Left ventricle myocardium inferior (tissue), 1 donor: Measurements from ENCODE around the gene EMCN. TPM values are rescaled to one million over a fixed set of nuclear protein-coding genes. Genes with fewer than 3 reads are reported as not detected.

Experiments
- DNase-seq: peaks from one replicate; pipeline ENCODE4 v3.0.0-alpha.2; 2020
- H3K27ac ChIP-seq: fragments of 200-600 bp; replicated peaks from 2 replicates; pipeline ENCODE4 v1.8.0; 2021
- H3K27me3 ChIP-seq: fragments of 200-600 bp; 2 replicates; pipeline ENCODE4 v1.8.0; 2021; ENCODE audit warnings: low read depth
- H3K36me3 ChIP-seq: fragments of 200-600 bp; 2 replicates; pipeline ENCODE4 v1.8.0; 2021
- H3K4me1 ChIP-seq: fragments of 200-600 bp; 2 replicates; pipeline ENCODE4 v1.8.0; 2021
- H3K4me3 ChIP-seq: fragments of 200-600 bp; 2 replicates; pipeline ENCODE4 v1.8.0; 2021; ENCODE audit warnings: mild to moderate bottlenecking, moderate library complexity
- H3K9me3 ChIP-seq: fragments of 200-600 bp; replicated peaks from 2 replicates; pipeline ENCODE4 v1.8.0; 2021
- intact Hi-C: fragments of 100-400 bp; cut with micrococcal nuclease; formaldehyde crosslinking; loops from one replicate; pipeline ENCODE4 v1.11.0; 2022
- total RNA-seq: library from RNA; stranded (reverse); fragmentation: NEBNext Ultra II Directional; extraction: Animal tissue kit (Norgen Biotek cat#: 25700); gene quantifications from one replicate; pipeline ENCODE4 v1.2.1, GENCODE V29; 2021
- TF ChIP-seq, protein P1 (sequence below): fragments of 200-600 bp; IDR thresholded peaks from 2 replicates; pipeline ENCODE4 v1.8.0; 2021; ENCODE audit warnings: antibody characterized with exemption, mild to moderate bottlenecking, borderline replicate concordance
- donor health status: DM: no; HTN: yes; CAD: no; lungs with severe emphysema.

The EMCN gene
- total RNA-seq, 1 donor from 2014 or later = 43.6 TPM

GRCh38 chr4:100508691-100509090, 9.1 kb downstream of the EMCN start:
- Histone ChIP-seq H3K36me3 (no peaks in the 10 kb centered on the region), H3K27me3 (no peaks in the 10 kb centered on the region), H3K27ac (no peak overlapping the region), H3K9me3 (peaks cover 2% of the 10 kb centered on the region), H3K4me1 (peaks cover 22% of the 10 kb centered on the region), H3K4me3 (no peak overlapping the region)
- DNase-seq = no peak
- intact Hi-C loops = no loop called here
- TF ChIP-seq, protein P1, sequence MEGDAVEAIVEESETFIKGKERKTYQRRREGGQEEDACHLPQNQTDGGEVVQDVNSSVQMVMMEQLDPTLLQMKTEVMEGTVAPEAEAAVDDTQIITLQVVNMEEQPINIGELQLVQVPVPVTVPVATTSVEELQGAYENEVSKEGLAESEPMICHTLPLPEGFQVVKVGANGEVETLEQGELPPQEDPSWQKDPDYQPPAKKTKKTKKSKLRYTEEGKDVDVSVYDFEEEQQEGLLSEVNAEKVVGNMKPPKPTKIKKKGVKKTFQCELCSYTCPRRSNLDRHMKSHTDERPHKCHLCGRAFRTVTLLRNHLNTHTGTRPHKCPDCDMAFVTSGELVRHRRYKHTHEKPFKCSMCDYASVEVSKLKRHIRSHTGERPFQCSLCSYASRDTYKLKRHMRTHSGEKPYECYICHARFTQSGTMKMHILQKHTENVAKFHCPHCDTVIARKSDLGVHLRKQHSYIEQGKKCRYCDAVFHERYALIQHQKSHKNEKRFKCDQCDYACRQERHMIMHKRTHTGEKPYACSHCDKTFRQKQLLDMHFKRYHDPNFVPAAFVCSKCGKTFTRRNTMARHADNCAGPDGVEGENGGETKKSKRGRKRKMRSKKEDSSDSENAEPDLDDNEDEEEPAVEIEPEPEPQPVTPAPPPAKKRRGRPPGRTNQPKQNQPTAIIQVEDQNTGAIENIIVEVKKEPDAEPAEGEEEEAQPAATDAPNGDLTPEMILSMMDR = no peak

GRCh38 chr4:100504086-100504874, 13.5 kb downstream of the EMCN start:
- H3K9me3 ChIP-seq = peaks cover 2% of the 10 kb centered on the region
- no peak overlapping the region for H3K4me3 ChIP-seq
- H3K36me3 ChIP-seq = no peaks in the 10 kb centered on the region
- no peak overlapping the region for H3K27ac ChIP-seq
- intact Hi-C loops = no loop called here
- peaks cover 17% of the 10 kb centered on the region for H3K4me1 ChIP-seq
- DNase-seq = no peak
- no peaks in the 10 kb centered on the region for H3K27me3 ChIP-seq
- TF ChIP-seq, protein P1 = no peak

DNA sequence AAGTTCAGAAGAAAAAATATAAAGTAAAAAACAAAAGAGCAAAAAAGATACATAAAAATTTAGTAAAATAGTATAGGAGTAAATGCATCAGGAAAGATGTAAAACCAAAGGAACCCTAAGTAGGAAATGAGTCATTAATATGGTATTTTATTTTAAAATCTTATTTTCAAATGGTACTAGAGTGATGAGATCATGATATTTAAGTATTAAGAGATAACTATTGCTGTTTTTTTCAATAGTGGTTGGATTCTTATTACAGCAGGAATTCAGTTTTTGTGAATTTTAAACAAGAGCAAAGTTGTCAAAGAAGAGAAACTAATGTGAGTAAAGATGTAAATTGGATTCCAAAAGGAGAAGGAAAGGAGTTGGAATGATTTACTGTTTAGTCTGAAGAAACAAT, 20.0 kb downstream of the EMCN start:
- H3K4me1 ChIP-seq = peaks cover 3% of the 10 kb centered on the region
- no peaks in the 10 kb centered on the region for H3K36me3 ChIP-seq
- TF ChIP-seq, protein P1 = no peak

GRCh38 chr4:100495074-100495473, 22.7 kb downstream of the EMCN start:
- Histone ChIP-seq H3K9me3 (peaks cover 39% of the 10 kb centered on the region), H3K4me1 (no peaks in the 10 kb centered on the region), H3K27ac (no peak overlapping the region), H3K4me3 (no peak overlapping the region), H3K27me3 (no peaks in the 10 kb centered on the region), H3K36me3 (no peaks in the 10 kb centered on the region)
- no peak for DNase-seq
- TF ChIP-seq, protein P1 = no peak
- intact Hi-C loops = no loop called here

More for the DNA sequence above, 20.0 kb downstream of the EMCN start:
- DNase-seq = no peak
- Histone ChIP-seq H3K4me3 (no peak overlapping the region), H3K9me3 (peaks cover 15% of the 10 kb centered on the region), H3K27ac (no peak overlapping the region), H3K27me3 (no peaks in the 10 kb centered on the region)
- intact Hi-C loops = no loop called here

DNA sequence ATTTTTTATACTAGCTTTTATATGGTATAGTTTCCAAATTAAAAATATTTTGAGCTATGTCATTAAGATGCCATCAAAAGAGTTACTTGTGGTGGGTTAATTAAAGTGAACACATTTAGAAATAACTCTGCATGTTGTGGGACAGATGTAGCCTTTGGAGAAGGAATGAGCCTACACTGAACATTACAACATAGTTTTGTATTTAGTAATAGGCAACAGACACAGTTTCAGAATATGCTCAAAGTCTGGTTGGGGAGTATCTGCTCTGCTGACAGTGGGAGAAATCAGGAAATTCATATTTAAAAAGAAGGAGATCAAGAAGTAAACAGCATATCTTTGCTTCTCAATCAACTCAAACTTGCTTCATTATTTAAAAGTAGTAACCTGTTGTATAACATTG, 23.7 kb downstream of the EMCN start:
- intact Hi-C loops = no loop called here

More for the DNA sequence above, 23.7 kb downstream of the EMCN start:
- Histone ChIP-seq H3K27ac (no peak overlapping the region), H3K4me1 (no peaks in the 10 kb centered on the region), H3K36me3 (no peaks in the 10 kb centered on the region), H3K9me3 (peaks cover 39% of the 10 kb centered on the region), H3K27me3 (no peaks in the 10 kb centered on the region), H3K4me3 (no peak overlapping the region)
- TF ChIP-seq, protein P1 = no peak
- DNase-seq = no peak
